GM21717 (cell line): ENCODE measurements around the gene USP22.

Experiments used
- ATAC-seq: cut with Tn5 transposase; IDR thresholded peaks from one replicate; pipeline ENCODE4 v1.9.1; 2021; ENCODE audit warnings: mild to moderate bottlenecking, moderate library complexity; ENCODE audit not compliant: unreplicated experiment

USP22 gene

GRCh38 chr17:21049457-21049856 lies 6.6 kb upstream of the USP22 start:
- no peak for ATAC-seq

DNA sequence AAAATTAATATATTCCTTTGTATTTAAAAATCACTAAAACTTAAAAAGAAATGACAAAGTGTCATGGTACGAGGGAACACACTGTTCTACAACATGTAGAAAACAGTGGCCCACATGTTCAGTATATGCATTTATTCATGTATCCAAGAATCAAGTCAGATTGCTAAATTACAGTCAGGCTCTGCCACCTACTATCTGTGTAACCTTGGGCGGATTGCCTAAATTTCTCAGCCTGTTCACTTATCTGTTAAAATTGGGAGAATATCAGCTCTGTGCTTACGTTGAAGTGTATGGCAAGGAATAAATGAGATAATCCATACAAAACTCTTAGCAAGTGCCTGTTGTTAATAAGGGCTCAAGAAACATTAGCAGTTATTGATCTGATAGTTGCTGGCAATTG lies 3.4 kb upstream of the USP22 start:
- ATAC-seq, result no peak

- no peak for ATAC-seq
These were observed 2.2 kb upstream of the USP22 start for GRCh38 chr17:21044971-21045370.

DNA sequence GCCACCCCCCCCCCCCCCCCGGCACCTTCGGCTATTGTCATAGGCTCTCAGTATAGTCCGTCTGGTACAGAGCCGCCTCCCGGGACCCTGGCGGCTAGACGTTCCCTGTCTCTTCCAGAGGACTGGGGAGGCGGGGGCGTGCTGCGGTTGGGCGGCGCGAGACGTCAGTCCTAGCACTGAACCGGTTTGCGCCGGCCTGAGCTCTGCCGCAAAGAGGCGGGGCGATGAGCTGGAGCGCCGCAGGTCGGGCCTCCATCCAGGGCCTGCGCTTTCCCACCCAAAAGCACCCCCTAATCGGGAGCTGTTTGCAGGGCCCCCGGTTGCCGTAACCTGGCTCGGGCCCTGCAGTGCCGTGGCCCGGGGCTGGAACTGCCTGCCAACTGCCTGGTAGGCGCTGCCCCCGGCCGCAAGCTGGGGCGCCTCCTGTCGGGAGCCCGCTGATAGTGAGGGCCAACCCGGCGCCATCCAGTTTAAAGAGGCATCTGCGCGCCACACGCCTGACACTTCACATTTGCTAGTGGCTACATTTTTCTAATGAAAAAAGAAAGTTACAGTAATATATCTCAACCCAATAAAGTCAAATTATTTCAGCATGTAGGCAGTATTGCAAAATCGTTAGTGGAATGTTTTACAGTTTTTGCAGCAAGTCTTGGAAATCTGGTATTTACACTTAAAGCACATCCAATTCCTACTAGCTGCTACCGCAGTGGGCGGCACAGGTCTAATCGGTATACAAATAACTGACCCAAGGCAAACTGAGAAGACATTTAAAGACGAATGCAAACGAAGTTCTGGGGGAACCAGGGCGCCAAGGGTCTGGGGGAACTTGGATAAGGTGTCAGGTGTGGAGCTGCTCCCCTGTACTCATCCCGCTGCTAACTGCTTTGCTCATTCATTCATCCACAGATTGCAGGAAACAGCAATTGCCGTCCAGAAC lies 753 bp upstream of the USP22 start:
- peak; percentile 87 for ATAC-seq

- ATAC-seq, result no peak
These were observed 912 bp downstream of the USP22 start for GRCh38 chr17:21041741-21042457.

DNA sequence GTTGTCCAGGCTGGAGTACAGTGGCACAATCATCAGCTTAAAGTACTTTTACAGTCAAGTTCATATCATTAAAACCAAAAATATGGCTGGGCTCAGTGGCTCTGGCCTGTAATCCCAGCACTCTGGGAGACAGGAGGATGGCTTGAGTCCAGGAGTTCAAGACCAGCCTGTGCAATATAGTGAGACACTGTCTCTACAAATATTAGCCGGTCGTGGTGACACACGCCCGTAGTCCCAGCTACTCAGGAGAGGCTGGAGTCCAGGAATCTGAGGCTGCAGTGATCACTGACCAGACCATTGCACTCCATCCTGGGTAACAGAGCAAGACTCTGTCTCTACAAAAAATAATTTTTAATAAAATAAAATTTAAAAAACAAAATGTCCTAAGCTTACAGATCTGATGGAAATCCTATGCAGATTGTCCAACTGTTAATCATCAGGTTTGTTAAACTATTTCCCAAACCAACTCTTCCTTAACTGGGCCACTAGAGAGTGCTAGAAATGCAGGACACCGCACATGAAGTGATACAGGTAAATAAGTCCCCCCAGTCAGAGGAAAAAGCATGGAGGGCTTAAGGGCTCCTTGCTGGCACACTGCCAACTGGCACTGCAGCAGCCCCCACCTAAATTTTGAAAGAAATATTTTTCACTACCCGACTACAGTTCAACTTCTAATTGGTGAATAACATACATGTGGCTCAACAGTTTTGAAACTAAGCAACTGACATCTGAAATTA lies 2.8 kb downstream of the USP22 start:
- no peak for ATAC-seq

DNA sequence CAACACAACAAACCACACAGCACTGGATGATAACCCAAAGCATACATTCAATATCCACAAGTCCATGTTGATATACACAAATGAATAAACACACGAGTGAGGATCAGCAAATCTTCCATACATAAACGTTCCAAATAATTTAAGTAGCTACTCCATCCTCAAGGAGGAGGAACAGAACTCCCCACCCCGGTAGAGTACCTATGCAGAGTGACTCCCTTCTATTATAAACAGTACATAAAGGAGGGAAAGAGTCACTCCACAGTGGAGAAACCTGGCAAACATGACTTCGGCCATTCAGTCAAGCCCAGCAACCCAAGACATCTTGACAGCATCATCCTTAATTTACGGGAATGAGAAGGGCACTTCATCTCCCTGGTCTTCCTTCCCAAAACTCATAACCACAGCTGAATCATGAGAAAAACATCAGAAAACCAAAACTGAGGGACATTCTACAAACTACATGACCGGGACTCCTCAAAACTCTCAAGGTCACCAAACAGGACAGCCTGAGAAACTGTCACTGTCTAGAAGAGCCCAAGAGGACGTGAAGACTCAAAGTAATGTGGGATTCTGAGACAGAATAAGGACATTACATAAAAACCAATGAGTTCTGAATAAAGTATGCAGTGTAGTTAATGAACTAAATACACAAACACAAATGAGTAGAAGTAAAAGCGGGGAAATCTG lies 5.6 kb downstream of the USP22 start:
- ATAC-seq, result no peak

- no peak for ATAC-seq
These were observed 6.4 kb downstream of the USP22 start for GRCh38 chr17:21036361-21036881.

GRCh38 chr17:21035406-21035805 lies 7.4 kb downstream of the USP22 start:
- ATAC-seq, result no peak

DNA sequence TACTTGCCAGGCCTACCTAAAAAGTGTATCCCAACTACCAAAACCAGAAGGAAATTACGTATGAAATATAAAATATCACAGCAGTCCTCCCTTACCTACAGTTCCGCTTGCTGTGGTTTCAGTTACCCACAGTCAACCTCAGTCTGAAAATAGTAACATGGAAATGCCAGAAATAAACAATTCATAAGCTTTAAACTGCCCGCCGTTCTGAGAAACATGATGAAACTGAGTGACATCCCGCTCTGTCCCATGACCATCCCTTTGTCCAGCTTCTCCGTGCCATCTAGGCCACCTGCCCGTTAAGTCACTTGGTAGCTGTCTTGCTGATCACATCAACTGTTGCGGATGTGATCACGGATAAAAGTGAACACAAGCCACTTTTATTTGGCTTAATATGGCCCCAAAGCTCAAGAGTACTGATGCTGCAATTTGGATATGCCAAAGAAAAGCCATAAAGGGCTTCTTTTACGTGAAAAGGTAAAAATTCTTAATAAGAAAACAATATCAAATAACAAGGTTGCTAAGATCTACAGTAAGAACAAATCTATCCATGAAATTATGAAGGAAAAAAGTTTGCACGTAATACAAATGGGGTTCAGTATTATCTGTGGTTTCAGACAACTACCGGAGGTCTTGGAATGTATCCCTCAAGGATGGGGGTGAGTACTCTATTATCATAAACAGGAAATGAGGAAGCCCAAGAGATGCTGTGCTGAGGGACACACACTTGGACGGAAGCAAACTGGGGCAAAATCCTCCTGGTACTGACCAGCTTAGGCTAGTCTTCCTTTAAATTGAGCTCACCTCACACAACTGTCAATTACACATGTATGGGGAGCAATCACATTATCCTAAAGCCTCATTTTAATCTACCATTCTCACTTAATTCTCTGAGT lies 8.2 kb downstream of the USP22 start:
- peak; percentile 54 for ATAC-seq

DNA sequence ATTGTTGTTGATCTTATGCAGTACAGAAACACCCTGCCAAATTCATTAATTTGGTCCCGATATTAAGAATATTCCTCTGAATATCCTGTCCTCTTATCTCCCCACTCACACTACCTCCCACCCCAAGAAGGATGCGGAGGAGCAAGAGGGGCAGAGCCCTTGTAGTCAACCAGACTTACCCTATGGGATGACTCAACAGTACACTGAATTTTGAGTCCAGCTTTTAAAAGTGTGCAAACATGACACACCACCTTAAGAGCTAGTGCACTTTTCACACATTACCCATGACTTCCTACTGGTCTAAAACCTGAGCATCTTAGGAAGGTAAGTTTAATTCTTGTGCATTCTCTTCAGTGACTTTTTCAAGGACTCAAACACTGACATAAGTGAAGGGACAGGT lies 9.5 kb downstream of the USP22 start:
- no peak for ATAC-seq

GRCh38 chr17:21031756-21032396 lies 10.9 kb downstream of the USP22 start:
- ATAC-seq, result no peak

DNA sequence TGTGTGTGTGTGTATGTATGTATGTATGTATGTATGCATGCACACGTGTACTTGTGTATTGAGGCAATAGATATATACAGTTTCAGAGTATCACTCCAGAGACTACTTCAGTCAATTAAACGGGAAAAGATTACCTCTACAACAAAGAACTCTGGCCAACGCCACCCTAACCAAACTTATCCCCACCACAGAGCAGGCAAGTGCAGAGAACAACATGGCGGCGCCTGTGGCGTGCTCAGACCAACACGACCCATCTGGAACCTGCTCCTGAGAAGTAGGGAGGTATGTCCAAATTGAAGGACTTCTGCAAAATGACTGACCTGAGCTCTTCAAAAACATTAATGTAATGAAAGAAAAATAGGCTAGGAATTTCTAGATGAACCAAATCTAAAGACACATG lies 12.4 kb downstream of the USP22 start:
- ATAC-seq, result no peak

DNA sequence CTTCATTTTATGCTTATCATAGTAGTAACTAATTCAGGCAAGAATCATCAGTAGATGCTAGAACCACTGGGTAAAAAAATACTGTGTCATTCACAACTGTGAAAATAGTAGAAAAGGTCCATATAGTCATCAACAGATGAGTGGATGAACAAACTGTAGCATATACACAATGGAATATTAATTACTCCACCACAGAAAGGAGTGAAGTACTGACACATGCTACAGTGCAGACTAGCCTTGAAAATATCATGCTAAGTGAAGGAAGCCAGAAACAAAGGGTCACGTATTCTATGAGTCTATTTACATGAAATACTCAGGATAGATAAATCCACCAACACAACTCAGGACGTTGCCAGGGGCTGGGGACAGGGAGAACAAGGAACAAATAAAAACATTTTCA lies 13.3 kb downstream of the USP22 start:
- ATAC-seq, result no peak

DNA sequence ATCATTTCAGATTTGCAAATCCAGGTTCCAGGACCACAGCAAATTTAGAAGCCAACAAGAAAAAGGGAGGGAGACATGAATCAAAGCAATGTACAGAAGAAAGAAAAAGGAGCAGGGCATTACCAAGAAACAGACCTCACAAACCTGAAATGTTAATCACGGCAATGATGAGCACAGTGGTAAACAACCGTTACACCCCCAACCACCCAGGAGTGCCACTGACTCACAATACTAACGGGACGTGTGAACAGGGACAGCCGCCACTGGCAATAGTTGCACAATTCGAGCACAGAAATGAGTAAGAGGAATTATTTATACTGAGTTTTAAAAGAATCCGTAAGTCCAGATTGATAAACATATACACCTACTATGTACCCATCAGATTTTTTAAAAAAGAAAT lies 13.8 kb downstream of the USP22 start:
- ATAC-seq, result no peak

DNA sequence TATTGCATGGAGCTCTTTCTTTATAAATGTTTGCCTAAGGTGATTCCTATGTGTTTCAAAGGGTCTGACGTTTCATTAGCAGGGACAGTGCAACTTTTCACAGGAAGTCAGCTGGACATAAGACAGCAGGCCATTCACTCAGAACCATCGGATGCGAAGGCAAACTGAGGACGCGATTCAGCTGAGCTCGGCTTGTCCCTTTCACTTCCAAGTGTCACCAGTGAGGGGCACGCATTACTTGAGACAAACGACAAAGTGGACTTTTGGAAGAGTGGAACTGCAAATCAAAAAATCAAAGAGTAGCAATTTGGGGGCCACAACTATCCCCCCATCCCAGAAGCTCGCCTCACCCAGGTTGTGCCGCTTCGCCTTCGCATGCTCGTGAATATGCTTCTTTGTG lies 14.6 kb downstream of the USP22 start:
- no peak for ATAC-seq

- no peak for ATAC-seq
These were observed 15.8 kb downstream of the USP22 start for GRCh38 chr17:21027031-21027430.

GRCh38 chr17:21025451-21025850 lies 17.4 kb downstream of the USP22 start:
- no peak for ATAC-seq

DNA sequence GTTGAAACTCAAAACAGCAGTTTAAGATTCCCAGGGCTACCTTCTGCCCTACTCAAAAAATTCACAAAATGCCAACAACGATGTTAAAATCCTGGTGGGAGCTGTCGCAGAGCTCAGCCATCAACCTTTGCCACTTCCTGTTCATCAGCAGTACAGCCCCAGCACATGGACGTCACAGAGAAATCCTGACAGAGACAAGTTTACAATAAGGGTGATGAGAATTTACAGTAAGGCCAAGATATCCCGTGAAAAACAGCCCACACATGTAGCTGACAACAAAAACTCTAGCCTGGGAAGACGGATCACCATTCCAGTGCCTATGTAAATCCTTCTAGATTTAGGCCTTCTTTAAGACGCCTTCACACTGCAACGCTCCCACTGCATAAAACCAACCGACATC lies 18.8 kb downstream of the USP22 start:
- ATAC-seq, result no peak
